WI38 (cell line): ENCODE results near the gene TDRD7.

Source experiments
- H3K4me3 ChIP-seq: 2 replicates; pipeline ENCODE4 v1.5.1; 2011; ENCODE audit warnings: low read depth, mild to moderate bottlenecking, control low read depth, low read length
- TF ChIP-seq, protein P1 (sequence below): IDR thresholded peaks from 2 replicates; pipeline ENCODE4 v1.5.1; 2012; ENCODE audit warnings: low read depth, mild to moderate bottlenecking, control low read depth, low read length

TDRD7 gene

DNA sequence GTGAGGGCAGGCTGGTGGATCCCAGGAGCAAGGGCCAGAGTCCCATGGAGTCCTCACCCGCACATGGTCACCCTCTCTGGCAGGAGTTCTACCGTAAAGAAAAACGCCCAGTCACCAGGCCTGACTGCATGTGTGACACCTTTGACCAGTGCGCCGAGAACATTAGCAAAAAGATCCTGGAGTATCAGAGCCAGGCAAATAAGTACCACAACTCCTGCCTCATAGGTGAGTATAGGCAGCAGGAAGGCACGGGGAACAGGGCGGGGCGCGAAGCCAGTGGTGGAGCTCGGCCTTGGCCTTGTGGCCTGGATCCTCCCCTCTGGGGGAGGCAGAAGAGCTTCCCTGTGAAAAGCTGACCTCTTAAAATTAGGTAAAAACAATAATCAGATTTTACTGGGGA is 45.4 kb upstream of the TDRD7 start:
- TF ChIP-seq, protein P1, sequence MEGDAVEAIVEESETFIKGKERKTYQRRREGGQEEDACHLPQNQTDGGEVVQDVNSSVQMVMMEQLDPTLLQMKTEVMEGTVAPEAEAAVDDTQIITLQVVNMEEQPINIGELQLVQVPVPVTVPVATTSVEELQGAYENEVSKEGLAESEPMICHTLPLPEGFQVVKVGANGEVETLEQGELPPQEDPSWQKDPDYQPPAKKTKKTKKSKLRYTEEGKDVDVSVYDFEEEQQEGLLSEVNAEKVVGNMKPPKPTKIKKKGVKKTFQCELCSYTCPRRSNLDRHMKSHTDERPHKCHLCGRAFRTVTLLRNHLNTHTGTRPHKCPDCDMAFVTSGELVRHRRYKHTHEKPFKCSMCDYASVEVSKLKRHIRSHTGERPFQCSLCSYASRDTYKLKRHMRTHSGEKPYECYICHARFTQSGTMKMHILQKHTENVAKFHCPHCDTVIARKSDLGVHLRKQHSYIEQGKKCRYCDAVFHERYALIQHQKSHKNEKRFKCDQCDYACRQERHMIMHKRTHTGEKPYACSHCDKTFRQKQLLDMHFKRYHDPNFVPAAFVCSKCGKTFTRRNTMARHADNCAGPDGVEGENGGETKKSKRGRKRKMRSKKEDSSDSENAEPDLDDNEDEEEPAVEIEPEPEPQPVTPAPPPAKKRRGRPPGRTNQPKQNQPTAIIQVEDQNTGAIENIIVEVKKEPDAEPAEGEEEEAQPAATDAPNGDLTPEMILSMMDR = no peak
- H3K4me3 ChIP-seq = no peak overlapping the region

DNA sequence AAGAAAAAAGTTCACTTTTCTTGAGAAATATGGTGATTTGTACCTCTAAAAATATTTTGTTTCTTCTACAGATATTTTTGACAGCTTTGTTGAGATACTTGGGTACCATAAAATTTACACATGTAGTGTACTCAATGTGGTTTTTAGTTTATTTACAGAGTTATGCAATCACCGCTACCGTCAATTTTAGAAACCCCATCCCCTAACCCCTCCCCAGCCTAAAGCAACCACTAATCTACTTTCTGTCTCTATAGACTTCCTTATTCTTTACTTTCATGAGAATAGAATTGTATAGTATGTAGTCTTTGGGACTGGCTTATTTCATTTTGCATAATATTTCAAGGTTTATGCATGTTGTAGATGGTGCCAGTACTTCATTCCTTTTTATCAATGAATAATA is 45.0 kb upstream of the TDRD7 start:
- H3K4me3 ChIP-seq = no peak overlapping the region
- TF ChIP-seq, protein P1 = no peak

DNA sequence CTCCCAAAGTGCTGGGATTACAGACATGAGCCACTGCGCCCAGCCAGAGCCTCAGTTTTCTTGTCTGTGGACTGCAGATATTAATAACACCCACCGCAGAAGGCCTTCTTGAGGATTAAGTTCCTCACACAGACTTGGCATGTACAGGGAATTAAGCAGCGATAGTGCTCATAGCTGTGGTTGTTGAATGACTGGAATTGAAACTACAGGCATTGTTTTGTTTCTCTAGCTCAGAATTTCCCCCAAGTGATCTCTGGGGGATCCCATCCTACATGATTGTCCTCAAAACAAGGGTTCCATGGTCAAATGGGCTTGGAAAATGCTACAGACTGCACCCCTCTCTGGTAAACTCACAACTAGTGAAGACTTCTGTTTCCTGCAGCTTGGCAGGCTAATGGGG is 44.2 kb upstream of the TDRD7 start:
- no peak overlapping the region for H3K4me3 ChIP-seq
- TF ChIP-seq, protein P1 = no peak

DNA sequence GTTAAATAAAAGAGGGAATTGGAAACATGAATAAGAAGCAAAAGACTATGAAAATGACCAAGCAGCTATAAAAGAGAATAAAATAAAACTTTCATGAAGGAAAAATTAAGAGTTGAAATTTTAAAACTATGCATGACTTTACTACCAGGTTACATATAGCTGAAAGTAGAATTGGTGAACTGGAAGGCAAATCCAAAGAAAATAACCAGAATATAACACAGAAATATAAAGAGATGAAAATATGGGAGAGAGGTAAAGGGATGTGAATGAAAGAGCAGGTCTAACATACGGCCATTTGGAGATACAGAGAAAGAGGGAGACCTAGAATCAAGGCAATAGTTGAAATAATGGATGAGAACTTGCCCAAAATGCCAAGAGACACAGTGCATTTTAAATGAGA is 42.9 kb upstream of the TDRD7 start:
- TF ChIP-seq, protein P1 = no peak
- no peak overlapping the region for H3K4me3 ChIP-seq

DNA sequence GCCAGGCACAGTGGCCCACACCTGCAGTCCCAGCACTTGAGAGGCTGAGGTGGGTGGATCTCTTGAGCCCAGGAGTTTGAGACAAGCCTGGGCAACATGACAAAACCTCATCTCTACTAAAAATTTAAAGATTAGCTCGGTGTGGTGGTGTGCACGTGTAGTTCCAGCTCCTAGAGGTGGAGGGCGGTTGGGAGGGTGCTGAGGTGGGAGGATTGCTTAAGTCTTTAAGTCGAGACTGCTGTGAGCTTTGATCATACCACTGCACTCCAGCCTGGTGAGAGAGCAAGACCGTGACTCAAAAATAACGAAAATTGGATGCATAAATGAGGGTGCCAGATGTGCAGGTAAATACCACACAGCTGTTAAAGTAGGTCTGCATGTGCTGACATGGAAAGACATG is 39.3 kb upstream of the TDRD7 start:
- TF ChIP-seq, protein P1 = no peak

DNA sequence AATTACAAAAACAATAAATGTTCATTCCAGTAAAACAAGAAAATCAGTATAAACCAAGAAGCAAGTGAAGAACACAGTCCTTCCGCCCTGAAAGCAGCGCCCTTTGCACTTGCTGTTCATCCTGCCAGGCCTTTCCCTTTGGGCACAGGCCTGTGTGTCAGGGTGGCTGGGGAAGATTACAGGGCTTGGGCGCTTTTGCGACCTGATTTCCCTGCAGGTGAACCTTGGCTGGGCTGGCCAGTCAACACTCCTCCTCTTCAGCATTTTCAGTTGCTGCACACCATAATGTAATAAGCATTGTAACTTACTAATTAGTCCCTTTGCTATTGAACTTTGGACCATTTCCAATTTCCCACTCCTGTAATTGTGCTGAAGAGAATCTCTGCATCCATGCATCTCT is 38.6 kb upstream of the TDRD7 start:
- TF ChIP-seq, protein P1 = no peak

More for the DNA sequence above, 39.3 kb upstream of the TDRD7 start:
- no peak overlapping the region for H3K4me3 ChIP-seq

DNA sequence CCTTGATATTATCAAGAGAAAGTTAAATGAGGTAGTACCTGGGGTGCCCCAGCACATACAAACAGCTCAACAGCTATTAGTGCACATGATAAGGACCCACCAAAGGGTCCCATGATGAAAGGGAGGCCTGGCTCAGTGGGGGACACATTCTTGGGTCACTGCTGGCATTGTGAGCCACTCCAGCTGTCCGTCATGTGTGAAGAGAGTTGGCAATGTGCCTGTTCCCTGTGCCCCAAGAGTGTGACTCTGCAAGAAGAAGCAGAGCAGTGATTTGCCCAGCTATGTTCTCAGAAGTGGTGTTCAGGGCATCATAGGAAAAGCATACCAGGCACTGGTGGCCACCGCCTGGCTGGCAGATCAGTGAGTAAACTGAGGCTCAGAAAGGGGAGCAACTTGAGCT is 37.1 kb upstream of the TDRD7 start:
- no peak overlapping the region for H3K4me3 ChIP-seq
- TF ChIP-seq, protein P1 = no peak

More for the DNA sequence above, 38.6 kb upstream of the TDRD7 start:
- H3K4me3 ChIP-seq = no peak overlapping the region
